ENCODE results near the gene BFSP1.

DNA sequence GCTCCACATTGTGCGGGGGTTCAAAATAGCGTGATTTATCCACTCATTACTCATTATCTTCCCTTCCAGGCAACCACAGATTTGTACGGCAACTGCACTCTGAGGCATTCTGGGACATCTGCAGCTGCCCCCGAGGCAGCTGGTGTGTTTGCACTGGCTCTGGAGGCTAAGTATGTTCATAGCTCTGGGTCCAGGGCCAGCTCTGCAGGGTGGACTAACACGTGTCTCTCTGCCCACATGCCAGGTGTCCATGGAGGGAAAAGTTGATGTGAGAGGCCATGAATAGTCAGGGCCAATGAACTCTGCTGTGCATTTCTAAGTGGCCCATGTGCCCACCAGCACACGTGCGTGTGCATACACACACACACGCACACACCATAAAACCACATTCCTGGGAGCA lies 74.9 kb downstream of the BFSP1 start:
- TF ChIP-seq ARNTL (CRISPR knock-in tag; IDR thresholded peaks at IDR 0.05; ENCODE audit: borderline replicate concordance, low read depth) = no peak
- TF ChIP-seq ZNF70 (CRISPR knock-in tag; IDR thresholded peaks at IDR 0.05) = no peak
- TF ChIP-seq GLIS3 (CRISPR knock-in tag; IDR thresholded peaks at IDR 0.05) = no peak
- TF ChIP-seq ZNF8 (CRISPR knock-in tag; IDR thresholded peaks at IDR 0.05) = no peak
- no peak for TF ChIP-seq RARB (CRISPR knock-in tag; IDR thresholded peaks at IDR 0.05)
- no peak for TF ChIP-seq BACH2 (CRISPR knock-in tag; IDR thresholded peaks at IDR 0.05; ENCODE audit: borderline replicate concordance)
- TF ChIP-seq ESRRG (CRISPR knock-in tag; IDR thresholded peaks at IDR 0.05) = no peak
- TF ChIP-seq CSRNP3 (CRISPR knock-in tag; IDR thresholded peaks at IDR 0.05) = no peak
- TF ChIP-seq ZFP3 (CRISPR knock-in tag; IDR thresholded peaks at IDR 0.05) = no peak
- TF ChIP-seq CSDC2 (CRISPR knock-in tag; IDR thresholded peaks at IDR 0.05) = no peak
- TF ChIP-seq ZFP30 (CRISPR knock-in tag; IDR thresholded peaks at IDR 0.05) = no peak

All from SK-N-SH treated with all-trans-retinoic acid at 6 μM for 48 hours (cell line).